Adrenal gland (tissue), 5 donors: ENCODE data around the gene ATXN1.

ENCODE experiments used
- CTCF ChIP-seq, 6 experiments: fragments of 450-650 bp in 4 of 6; fragments of 200-600 bp in 2 of 6; sonication (generic) in 1 of 6; IDR thresholded peaks; 1 replicate in 5 of 6; 2 replicates in 1 of 6; pipeline versions ENCODE4 v1.5.1 to v1.8.0; 2016 to 2021; ENCODE audit warnings: antibody characterized with exemption in 6 of 6, mild to moderate bottlenecking in 2 of 6, moderate library complexity in 1 of 6
- POLR2A ChIP-seq, 2 donors: fragments of 450-650 bp; IDR thresholded peaks; one replicate each; pipeline ENCODE4 v1.6.1; 2017; ENCODE audit warnings: antibody characterized with exemption in 2 of 2, mild to moderate bottlenecking in 2 of 2, moderate library complexity in 1 of 2
- donor health status: DM: no; HTN: no; CAD: no.

GRCh38 chr6:16748025-16748319, 13.3 kb downstream of the ATXN1 start:
- no peak for TF ChIP-seq CTCF (IDR thresholded peaks at IDR 0.05)
- no peak for TF ChIP-seq POLR2A (IDR thresholded peaks at IDR 0.05)
